Measurements from ENCODE around the gene HSPA4.
"Not testable (repeated sequence)": the region's sequence is repeated elsewhere in the genome, so short reads cannot be mapped to it uniquely, and the experiment has no call there.

The HSPA4 gene

DNA sequence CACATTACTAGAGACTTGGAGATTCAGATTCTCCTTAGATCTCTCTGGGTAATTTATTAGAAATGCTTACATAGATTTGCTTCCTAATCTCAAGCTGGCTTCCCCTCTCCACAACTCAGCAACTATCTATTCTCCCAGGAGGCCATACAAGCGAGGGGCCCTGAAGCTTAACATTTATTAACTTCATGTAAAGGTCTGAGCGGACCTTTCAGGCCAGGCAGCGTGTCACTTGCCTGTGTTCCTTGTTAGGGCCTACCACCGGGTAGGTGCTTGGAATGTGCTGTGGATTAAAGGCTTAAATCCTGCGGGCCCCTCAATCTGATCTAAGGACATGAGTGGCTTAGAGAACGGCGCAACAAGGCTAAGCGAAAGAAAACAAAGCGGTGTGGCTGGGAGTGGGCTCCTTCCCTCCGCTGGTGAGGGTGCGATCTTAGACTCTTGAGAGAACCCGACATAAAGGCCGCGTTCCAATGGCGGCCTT is 712 bp upstream of the HSPA4 start:
- DNase-seq = no peak

DNA sequence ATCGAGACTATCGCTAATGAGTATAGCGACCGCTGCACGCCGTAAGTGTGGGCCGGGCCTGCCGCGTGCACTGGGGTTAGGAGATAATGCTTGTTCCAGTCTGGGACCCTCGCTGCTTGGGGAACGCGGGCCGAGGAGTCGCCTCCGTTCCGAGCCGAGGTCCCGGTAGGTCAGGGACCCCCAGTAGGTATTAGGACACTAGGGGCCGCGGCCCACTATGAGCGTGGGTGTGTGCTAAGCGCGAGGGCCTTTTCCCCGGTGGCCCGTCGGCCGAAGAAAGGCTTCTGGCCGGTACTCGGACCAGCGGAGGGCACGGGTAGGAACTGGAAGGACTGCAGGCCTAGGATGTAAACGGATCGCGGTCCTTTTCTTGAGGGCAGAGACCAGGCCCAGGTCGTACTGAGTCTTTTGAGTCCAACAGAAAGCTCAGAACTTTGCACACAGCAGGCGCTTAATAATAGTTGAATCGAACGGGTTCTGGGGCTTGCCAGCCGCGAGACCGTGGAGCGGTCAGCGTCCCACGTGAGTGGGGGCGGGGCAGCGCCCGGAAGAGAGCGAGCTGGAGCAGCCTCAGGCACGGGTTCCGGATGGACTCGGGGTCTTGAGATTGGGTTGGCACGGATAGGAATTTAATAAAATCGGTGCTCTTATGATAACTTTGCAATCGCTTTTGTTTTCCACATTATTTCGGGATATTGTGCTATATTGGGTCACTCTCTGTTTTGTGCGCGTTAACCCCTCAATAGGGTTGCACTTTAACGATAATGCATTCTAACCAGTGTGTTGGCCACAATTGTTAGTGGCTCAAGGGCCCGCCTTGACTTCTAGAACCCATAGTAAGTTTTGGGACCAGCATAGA is 733 bp downstream of the HSPA4 start:
- DNase-seq = peak; percentile 69

DNA sequence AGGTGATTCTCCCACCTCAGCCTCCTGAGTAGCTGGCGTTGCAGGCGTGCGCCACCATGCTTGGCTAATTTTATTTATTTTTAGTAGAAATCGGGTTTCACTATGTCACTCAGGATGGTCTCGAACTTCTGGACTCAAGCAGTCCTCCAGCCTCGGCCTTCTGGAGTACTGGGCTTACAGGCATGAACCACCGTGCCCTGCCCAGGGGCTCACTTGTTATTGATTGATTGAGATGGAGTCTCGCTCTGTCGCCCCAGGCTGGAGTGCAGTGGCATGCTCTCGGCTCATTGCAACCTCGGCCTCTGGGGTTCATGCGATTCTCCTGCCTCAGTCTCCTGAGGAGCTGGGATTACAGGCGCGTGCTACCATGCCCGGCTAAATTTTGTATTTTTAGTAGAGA is 1.6 kb downstream of the HSPA4 start:
- DNase-seq = no peak

DNA sequence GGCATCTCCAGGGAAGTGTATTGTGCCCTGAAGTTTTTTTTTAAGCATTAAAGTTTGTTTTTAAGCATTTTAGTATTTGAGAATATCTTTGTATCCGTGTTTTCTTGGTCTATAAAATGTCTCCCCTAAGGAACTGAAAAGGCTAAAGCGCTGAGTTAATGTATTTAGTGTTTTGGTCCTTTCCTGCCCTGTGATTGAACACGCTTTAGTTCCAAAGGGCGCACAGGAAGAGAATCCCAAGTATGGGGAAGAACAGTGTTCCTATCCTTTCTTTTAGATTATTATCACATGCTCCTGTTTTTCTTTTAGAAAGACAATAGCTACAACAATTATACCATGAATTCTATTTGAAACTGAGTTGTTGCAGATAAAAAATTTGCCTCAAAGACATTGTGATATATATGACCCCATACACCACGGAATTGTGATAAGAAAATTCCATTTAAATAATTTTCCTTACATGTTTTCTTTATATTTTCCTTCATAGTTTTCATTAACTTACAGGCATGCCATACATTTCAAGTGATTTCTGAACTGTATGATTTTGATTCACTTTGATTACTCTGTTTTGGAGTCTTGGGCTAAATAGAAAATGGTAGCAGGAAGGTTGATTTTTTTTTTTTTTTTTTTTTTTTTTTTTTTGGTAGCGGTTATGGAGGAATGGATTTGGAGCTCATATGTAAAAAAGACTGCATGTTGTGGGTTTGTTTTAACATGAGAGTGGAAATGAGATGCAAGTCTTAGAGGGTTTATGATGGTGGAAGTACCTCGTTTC is 3.1 kb downstream of the HSPA4 start:
- DNase-seq = no peak

DNA sequence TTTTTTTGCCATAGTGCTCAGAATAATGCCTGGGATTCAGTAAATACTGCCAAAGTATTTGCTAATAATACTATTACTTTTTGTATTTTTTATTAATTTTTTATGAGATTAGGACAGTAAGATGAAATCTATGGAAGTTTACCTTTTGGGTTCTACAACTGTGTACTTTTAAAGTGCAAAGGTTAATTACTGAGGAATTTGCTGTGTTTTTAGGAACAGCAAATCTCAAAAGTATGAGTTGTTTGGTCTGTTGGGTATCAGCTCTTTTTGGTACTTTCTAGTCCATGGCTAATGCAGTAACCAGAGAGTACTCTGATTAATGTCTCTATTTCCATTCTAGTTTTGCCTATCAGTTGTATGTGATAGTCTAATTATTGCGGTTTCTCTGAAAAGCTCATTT is 5.1 kb downstream of the HSPA4 start:
- no peak for DNase-seq

DNA sequence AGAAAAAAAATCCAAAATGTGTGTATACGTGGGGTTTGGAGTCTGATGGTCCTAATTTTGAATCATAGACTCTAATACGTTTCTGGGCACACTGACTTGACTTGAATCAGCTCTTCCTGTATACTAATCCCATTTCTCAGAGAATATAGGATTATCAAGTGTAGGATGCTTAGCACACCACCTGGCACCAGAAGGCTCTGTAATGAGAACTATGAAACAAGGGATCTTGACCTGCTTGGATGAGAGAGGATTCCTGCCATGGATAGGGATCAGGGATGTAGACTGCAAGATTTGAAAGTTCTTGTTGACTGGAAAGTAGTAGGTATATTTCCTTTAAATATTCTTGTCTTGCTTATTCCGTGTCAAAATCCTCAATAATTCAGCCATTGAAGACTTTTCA is 7.8 kb downstream of the HSPA4 start:
- DNase-seq = no peak

DNA sequence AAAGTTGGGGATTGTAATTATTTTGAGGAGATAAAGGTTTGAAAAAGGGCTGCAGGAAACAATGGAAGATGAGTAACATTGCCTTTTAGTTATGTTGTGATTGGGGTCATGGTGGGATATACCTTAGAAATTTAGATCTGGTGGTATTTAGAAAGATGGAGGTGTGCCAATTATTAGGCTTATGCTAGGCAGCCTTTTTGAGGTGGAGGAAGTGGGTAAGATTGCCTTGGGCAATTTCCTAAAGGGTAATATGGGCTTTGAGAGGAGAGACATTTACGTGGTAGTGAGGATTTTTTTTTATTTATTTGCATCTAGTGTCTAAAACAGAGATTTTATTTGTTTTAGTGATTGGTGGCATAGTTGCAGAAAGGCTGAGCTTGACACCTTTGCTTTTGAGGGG is 10.5 kb downstream of the HSPA4 start:
- DNase-seq = no peak

DNA sequence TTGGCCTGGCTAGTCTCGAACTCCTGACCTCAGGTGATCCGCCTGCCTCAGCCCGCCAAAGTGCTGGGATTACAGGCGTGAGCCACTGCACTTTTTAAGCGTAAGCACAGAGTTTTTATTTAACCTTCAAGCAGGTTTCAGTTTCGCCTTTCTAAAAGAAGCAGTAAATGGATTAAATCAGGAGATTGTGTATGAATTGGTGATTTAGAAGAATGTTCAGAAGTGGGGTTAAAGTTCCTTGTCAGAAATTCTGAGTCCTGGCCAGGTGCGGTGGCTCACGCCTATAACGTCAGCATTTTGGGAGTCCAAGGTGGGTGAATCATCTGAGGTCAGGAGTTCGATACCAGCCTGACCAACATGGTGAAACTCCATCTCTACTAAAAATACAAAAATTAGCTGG is 12.2 kb downstream of the HSPA4 start:
- DNase-seq = no peak

DNA sequence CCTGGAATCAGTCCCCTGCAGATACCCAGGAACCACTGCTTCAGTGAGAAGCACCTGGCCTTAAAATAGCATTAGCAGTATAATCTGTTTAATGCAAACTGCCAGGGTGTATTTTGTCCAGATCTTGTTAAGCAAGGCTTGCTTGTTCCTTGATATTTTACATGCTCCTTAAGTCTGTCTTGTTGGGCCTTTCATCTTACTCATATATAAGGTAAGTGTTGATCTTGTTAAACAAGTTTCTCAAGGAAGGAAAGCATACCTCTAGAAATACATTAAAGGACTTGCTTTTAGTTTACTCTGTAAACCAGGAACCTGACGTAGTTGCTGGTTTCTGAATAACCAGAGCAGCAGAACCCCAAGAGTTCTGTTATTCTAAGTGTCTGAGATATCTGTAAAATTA is 13.7 kb downstream of the HSPA4 start:
- DNase-seq = no peak

DNA sequence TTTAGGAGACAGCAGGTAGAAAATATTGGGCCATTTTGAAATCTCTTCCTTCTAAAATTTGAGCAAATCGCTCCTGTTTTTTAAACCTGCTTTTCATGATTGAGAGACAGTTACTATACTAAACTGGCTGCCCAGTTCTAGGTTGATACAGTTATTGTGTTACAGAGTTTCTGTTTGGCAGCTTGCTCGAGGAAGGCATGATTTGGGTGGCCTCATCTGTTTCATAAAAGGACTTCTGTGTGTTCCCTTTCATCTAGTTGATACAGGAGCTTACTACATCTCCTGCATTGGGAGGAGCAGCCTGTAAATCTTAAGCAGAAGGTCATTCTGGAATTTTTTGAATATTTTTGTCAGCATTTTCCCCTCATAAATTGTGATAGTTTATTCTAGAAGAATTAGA is 14.2 kb downstream of the HSPA4 start:
- DNase-seq = no peak

DNA sequence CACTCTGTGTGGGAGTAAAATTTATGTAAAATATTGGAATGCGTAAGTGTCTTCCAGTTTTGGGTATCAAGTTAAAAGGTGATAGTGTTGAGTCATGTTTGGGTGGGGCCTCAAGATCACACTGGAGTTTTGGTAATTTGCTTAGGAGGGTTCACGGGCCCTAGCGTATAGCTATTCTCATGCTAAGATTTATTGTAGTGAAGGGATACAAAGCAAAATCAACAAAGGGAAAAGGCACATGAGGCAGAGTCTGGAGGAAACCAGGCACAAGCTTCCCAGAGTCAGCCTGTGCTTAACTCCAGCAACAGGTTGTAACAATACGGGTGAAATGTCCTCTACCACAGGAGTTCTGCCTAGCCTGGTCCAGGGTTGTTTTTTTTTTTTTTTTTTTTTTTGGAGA is 20.2 kb downstream of the HSPA4 start:
- DNase-seq = no peak

DNA sequence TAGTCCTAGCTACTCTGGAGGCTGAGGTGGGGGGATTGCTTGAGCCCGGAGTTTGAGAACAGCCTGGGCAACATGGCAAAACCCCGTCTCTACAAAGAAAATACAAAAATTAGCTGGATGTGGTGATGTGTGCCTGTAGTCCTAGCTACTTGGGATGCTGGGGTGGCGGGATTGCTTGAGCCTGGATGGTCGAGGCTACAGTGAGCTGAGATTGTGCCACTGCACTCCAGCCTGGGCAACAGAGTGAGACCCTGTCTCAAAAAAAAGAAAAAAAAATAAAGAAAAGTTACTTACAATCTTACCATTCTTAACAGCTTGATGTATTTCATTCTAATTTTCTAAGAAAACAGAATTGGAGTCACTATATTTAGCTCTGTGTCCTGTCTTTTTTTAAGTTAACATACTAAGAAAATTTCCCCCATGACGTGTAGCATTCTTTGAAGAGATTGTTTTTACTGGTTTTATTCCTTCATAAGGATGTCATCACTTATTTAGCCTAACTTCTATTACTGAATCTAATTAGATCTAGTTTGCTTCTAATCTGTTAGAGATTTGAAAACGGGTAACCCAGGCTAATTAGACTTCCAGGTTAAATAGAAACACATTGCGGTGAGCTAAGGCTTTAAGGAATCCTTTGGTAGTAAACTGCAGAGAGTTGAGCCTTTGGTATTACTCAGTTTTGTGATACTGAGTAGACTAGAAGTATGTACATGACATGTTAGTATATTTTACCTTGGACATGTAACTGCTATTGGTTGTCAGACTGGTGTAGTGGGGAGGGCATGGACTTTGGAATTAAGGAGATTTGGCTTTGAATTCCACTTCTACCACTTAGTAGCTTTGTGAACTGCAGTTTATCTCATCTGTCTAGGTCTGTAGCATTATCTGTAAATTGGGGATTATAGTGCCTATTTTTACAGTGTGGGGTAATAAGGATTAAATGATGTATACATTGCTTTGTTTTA is 24.0 kb downstream of the HSPA4 start:
- DNase-seq = no peak

DNA sequence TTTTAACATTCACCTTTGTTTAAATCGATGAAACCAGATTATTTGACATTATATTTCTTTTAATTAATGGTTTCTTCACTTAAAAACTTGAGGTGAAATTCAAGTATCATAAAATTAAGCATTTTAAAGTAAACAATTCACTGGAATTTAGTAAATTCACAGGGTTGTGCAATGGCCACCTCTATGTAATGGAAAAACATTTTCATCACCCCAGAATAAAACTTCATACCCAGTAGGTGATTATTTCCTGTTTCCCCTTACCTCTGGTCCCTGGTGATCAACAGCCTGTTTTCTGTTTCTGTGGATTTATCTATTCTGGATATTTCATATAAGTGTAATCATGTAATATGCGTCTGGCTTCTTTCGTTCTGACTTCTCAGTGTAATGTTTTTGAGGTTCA is 27.2 kb downstream of the HSPA4 start:
- DNase-seq = no peak

DNA sequence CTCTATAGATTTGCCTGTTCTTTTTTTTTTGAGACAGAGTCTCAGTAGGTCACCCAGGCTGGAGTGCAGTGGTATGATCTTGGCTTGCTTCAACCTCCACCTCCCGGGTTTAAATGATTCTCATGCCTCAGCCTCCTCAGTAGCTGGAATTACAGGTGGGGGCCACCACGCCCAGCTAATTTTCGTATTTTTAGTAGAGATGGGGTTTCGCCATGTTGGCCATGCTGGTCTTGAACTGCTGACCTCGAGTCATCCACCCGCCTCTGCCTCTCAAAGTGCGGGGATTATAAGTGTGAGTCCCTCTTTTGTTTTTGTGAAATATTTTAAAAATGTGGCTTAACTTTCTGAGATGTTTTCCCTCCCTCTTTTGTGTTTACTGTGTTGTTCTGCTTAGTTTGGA is 29.2 kb downstream of the HSPA4 start:
- peak; percentile 15 for DNase-seq

DNA sequence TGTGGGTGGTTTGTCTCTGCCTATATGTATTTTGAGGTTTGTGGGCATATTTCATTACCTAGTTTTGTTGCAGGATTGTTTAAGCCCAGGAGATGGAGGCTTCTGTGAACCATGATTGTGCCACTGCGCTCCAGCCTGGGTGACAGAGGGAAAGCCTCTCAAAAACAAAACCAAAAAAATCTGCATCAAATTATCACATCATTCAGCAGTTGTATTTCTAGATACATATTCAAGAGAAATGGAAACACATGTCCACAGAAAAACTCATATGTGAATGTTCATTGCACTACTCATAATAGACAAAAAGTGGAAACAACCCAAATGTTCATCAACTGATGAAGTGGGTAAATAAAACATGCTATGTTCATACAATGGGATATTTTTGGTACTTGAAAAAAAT is 29.9 kb downstream of the HSPA4 start:
- DNase-seq = no peak

DNA sequence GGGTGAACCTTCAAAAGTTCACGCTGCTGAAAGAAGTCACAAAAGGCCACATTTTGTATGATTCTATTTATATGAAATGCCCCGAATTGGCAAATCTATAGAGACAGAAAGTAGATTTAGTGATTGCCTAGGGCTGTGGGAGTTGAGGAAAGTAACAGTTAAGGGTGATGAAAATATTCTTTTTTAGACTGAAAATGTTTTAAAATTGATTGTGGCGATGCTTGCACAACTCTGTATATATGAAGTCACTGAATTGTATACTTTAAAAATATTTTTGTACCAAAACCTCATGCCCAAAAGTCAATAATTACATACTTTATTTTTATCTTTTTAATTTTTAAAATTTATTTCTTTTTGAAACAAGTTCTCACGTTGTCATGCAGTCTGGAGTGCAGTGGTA is 30.3 kb downstream of the HSPA4 start:
- DNase-seq = no peak

DNA sequence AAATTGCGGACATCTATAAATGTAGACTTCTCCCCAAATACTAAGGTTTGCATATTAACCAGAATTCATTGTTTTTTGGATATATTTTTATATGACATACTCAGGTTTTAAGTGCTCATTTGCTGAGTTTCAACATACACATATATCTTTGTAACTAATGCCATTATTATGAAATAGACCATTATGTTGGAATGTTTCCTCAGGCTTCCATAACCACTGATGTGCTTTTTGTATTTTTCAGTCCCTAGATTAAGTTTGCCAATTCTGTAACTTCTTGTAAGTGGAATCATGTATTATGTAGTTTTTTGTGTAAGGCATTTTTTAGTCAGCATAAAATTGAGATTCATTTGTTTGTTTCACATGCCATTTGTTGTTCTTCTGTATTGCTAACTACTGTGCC is 32.1 kb downstream of the HSPA4 start:
- DNase-seq = no peak

DNA sequence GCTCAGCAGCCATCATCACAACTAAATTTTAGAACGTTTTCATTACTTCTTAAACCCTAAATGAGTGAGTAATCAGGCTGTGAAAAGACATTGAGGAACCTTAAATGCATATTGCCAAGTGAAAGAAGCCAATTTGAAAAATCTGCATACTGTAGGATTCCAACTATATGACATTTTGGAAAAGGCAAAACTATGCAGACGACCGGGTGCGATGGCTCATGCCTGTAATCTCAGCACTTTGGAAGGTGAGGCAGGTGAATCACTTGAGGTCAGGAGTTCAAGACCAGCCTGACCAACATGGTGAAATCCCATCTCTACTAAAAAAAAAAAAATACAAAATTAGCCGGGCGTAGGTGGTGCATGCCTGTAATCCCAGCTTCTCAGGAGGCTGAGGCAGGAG is 33.4 kb downstream of the HSPA4 start:
- DNase-seq = not testable (repeated sequence)

DNA sequence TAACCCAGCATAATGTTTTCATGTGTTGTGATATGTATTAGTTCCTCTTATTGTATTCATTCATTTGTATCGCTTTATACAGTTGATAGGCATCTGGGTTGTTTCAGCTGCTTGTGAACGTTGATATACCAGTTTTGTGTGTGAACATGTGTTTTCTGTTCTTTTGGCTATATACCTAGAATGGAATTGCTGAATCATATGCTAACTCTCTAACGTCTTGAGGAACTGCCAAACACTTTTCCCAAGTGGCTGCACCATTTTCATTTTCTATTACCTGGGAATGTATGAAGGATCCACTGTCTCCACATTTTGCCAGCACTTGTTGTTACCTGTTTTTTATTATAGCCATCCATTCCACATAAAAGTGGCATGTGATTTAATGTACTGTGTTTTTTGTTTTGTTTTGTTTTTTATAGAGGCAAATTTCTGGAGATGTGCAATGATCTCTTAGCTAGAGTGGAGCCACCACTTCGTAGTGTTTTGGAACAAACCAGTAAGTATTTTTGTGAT is 34.6 kb downstream of the HSPA4 start:
- no peak for DNase-seq

DNA sequence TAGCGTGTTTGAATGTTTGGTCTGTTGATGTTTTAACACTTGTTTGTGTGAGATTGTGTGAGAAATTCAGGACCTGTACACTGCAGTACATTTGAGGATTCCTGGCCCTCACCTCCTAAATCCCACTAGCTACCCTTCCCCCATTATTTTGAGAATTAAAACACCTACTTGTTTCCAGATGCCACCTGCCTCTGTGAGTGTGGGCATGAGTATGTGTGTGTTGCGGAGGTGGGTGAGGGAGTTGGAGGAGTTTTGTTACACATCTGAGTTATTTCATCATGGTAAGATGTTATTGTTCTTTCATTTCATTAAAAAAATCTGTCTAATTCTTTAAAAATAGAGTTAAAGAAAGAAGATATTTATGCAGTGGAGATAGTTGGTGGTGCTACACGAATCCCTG is 36.3 kb downstream of the HSPA4 start:
- no peak for DNase-seq

DNA sequence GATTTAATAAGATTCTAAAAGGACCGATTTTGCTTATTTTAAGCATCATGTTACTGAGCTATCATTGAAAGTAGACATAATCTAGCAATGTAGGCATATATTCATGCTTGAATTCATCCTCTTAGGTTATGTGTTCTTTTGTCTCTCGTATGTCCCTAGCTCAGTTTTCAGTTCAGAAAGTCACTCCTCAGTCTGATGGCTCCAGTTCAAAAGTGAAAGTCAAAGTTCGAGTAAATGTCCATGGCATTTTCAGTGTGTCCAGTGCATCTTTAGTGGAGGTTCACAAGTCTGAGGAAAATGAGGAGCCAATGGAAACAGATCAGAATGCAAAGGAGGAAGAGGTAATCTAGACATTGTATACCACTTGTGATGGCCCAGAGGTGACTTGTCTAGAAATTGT is 39.2 kb downstream of the HSPA4 start:
- no peak for DNase-seq

DNA sequence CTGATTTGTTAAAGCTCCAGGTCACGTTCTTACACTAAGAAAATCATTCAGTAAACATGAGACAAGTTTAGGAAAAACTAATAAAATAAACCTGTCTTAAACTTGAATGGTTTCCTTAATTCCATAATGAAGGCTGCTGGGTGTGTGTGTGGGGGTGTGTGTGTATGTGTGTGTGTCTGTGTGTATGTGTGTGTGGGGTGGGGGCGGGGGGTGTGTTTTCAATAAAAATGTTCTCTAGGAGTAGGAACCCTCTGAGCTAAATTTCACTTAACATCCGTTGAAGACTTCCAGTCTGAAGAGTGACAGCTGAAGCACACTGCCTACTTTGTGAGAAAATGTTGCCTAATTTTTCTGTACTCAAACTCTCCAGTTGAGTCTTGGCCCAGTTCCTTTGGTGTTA is 54.5 kb downstream of the HSPA4 start:
- no peak for DNase-seq
